ENCODE measurements around the gene SYNDIG1. TPM values are rescaled to one million over a fixed set of nuclear protein-coding genes. Genes with fewer than 3 reads are reported as not detected.

SYNDIG1 gene
- total RNA-seq, 1 donor from 2014 or later = not detected

GRCh38 chr20:24609757-24610156 lies 140.3 kb downstream of the SYNDIG1 start:
- Histone ChIP-seq H3K4me3 (ENCODE audit: low read depth, low read length) (no peak overlapping the region), H3K27me3 (ENCODE audit: control insufficient read depth, insufficient read depth, low read length) (no peaks in the 10 kb centered on the region), H3K36me3 (ENCODE audit: control insufficient read depth, insufficient read depth, low read length) (no peaks in the 10 kb centered on the region)
- DNase-seq (ENCODE audit: low read depth) = no peak
- no peak for TF ChIP-seq CTCF (IDR thresholded peaks at IDR 0.05; ENCODE audit: insufficient read depth, low read length, severe bottlenecking)
- FAIRE-seq = no peak

GRCh38 chr20:24610341-24611115 lies 141.1 kb downstream of the SYNDIG1 start:
- no peak overlapping the region for H3K4me3 ChIP-seq (ENCODE audit: low read depth, low read length)
- TF ChIP-seq CTCF (IDR thresholded peaks at IDR 0.05; ENCODE audit: insufficient read depth, low read length, severe bottlenecking) = no peak
- no peaks in the 10 kb centered on the region for H3K36me3 ChIP-seq (ENCODE audit: control insufficient read depth, insufficient read depth, low read length)
- no peaks in the 10 kb centered on the region for H3K27me3 ChIP-seq (ENCODE audit: control insufficient read depth, insufficient read depth, low read length)
- DNase-seq (ENCODE audit: low read depth) (peak; percentile 54), FAIRE-seq (no peak)

GRCh38 chr20:24611360-24612140 lies 142.1 kb downstream of the SYNDIG1 start:
- FAIRE-seq (no peak), DNase-seq (ENCODE audit: low read depth) (no peak)
- Histone ChIP-seq H3K4me3 (ENCODE audit: low read depth, low read length) (no peak overlapping the region), H3K27me3 (ENCODE audit: control insufficient read depth, insufficient read depth, low read length) (no peaks in the 10 kb centered on the region), H3K36me3 (ENCODE audit: control insufficient read depth, insufficient read depth, low read length) (no peaks in the 10 kb centered on the region)
- TF ChIP-seq CTCF (IDR thresholded peaks at IDR 0.05; ENCODE audit: insufficient read depth, low read length, severe bottlenecking) = no peak

GRCh38 chr20:24612799-24613775 lies 143.7 kb downstream of the SYNDIG1 start:
- Histone ChIP-seq H3K4me3 (ENCODE audit: low read depth, low read length) (no peak overlapping the region), H3K27me3 (ENCODE audit: control insufficient read depth, insufficient read depth, low read length) (no peaks in the 10 kb centered on the region), H3K36me3 (ENCODE audit: control insufficient read depth, insufficient read depth, low read length) (no peaks in the 10 kb centered on the region)
- FAIRE-seq (no peak), DNase-seq (ENCODE audit: low read depth) (no peak)
- no peak for TF ChIP-seq CTCF (IDR thresholded peaks at IDR 0.05; ENCODE audit: insufficient read depth, low read length, severe bottlenecking)

- Histone ChIP-seq H3K4me3 (ENCODE audit: low read depth, low read length) (no peak overlapping the region), H3K27me3 (ENCODE audit: control insufficient read depth, insufficient read depth, low read length) (no peaks in the 10 kb centered on the region), H3K36me3 (ENCODE audit: control insufficient read depth, insufficient read depth, low read length) (no peaks in the 10 kb centered on the region)
- no peak for DNase-seq (ENCODE audit: low read depth)
- FAIRE-seq = no peak
- TF ChIP-seq CTCF (IDR thresholded peaks at IDR 0.05; ENCODE audit: insufficient read depth, low read length, severe bottlenecking) = no peak
Measured at GRCh38 chr20:24614341-24614740, 144.9 kb downstream of the SYNDIG1 start.
